Activated CD4-positive, alpha-beta memory T cell treated with anti-CD3 and anti-CD28 coated beads, Interleukin-2, amount 10 ng/mL, durations not matched to agents 7 days and 5 days (primary cell): ENCODE results near the gene NOTCH3. TPM values are rescaled to one million over a fixed set of nuclear protein-coding genes. Genes with fewer than 3 reads are reported as not detected.

Source experiments
- CTCF ChIA-PET: fragments of 350-600 bp; sonication (Branson Sonifier 250); formaldehyde crosslinking; loops from one replicate; lab custom pipeline; 2021; ENCODE audit warnings: antibody characterized with exemption, inconsistent platforms; lab: Charles Lee
- POLR2A ChIA-PET: fragments of 350-600 bp; sonication (Branson Sonifier 250); formaldehyde crosslinking; loops from one replicate; lab custom pipeline; 2021; ENCODE audit warnings: antibody characterized with exemption; lab: Charles Lee
- DNase-seq: peaks from one replicate; pipeline ENCODE4 v3.0.0-alpha.2; 2020
- H3K27ac Mint-ChIP-seq: one replicate; pipeline ENCODE4 v1.8.0; 2021; ENCODE audit warnings: mild to moderate bottlenecking, mixed read lengths
- H3K27me3 Mint-ChIP-seq: one replicate; pipeline ENCODE4 v1.8.0; 2021; ENCODE audit warnings: mixed read lengths
- H3K36me3 Mint-ChIP-seq: one replicate; pipeline ENCODE4 v1.8.0; 2021; ENCODE audit warnings: low read depth, mixed read lengths
- H3K4me1 Mint-ChIP-seq: one replicate; pipeline ENCODE4 v1.8.0; 2021; ENCODE audit warnings: mixed read lengths
- H3K4me3 Mint-ChIP-seq: one replicate; pipeline ENCODE4 v1.8.0; 2021; ENCODE audit warnings: mild to moderate bottlenecking, mixed read lengths
- H3K9me3 Mint-ChIP-seq: one replicate; pipeline ENCODE4 v1.8.0; 2021; ENCODE audit warnings: mixed read lengths
- total RNA-seq, 2 experiments: library from RNA; stranded (reverse); gene quantifications; one replicate each; pipeline ENCODE4 v1.2.3, GENCODE V29; 2021

Gene NOTCH3
- total RNA-seq, 2 experiments from 2014 or later: not detected

DNA sequence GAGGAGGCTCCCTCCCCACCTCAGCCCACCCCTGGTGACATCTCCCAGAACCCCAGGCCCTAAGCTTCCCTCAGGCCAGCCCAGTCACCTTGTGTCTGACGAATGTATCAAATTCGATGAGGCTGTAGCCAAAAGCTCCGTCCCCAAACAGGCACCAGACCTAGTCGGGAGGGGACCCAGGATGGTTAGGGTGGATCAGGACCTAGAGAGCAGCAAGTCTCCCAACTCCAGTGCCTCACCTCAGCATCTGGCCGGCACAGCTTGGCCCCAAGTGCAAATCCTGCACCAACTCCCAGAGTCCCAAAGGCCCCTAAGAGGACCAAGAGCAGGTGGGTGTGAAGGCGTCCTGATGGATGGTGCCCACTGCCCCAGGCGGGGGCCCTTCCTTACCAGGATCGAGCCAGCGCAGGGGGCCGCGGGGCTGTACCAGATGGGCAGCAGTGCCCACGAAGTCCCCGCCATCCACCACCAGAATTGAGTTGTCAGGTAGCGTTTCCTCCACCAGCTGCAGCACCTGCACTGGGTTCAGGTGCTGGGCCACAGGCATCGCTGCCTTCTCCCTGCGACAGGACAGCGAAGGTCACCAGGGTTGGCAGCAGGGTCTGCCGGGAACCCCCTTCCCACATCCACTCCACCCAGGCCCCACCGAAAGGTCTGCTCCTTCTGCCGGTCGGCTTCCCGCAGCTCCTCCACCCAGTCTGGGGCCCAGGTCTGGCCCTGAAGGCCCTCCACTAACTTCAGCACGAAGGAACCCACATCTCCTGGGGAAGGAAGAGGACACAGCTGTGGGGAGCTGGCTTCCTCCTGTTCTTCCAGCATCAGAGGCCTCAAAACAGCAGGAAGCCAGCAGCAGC is 84.8 kb downstream of the NOTCH3 start:
- H3K4me1 Mint-ChIP-seq: no peaks in the 10 kb centered on the region
- POLR2A ChIA-PET: interaction anchor here (1.0 kb wide), 1 partner anchor 10 kb away, joined by 4 read pairs; a partner anchor contains a TSS
- no peak overlapping the region for H3K4me3 Mint-ChIP-seq
- CTCF ChIA-PET: no interaction called here
- DNase-seq: no peak
- no peak overlapping the region for H3K27ac Mint-ChIP-seq
- peaks cover 42% of the 10 kb centered on the region for H3K36me3 Mint-ChIP-seq
- H3K27me3 Mint-ChIP-seq: no peaks in the 10 kb centered on the region
- H3K9me3 Mint-ChIP-seq: no peaks in the 10 kb centered on the region

DNA sequence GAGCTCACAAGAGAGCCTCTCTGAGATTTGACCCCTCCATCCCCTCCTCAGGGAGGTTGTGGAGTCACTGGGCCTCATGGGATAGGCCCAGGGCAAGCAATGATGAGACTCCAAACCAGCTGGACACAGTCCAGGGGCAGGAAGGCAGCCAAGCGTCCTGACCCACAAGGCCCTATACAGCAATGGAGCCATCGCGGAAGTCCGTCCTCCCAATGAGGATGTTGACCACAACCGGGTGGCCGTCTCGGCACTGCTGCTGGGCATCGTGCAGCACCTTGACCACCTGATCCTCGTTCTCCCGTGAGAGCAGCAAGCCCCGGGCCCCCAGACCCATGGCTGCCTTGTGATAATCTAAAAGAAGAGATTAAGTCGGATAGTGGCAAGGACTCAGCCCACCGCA is 85.7 kb downstream of the NOTCH3 start:
- H3K27me3 Mint-ChIP-seq: no peaks in the 10 kb centered on the region
- no peak overlapping the region for H3K4me3 Mint-ChIP-seq
- no peaks in the 10 kb centered on the region for H3K9me3 Mint-ChIP-seq
- no peak overlapping the region for H3K27ac Mint-ChIP-seq
- DNase-seq: no peak
- CTCF ChIA-PET: no interaction called here
- POLR2A ChIA-PET: no interaction called here
- H3K4me1 Mint-ChIP-seq: no peaks in the 10 kb centered on the region
- peaks cover 35% of the 10 kb centered on the region for H3K36me3 Mint-ChIP-seq

DNA sequence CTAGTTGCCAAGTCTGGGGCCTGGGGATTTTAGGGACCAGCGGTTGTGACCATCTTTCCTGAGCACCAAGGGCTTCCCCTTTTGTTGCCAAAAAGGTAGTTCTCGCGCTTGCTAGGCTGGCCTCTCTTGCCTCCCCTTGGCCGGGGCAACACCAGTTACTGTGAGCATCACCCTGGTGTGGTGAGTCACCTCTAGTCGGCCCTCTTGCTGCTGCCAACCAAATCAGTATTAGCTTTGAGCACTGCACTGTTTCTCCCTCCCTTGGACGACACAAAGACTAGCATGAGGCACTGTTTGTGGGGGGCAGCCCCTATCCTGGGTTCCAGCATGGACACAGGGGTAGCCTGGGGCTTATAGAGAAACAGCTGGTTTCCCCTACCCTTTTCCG is 86.6 kb downstream of the NOTCH3 start:
- POLR2A ChIA-PET: interaction anchor here (1.0 kb wide), 1 partner anchor 9 kb away, joined by 3 read pairs; no protein-coding TSS in a partner anchor
- Mint-ChIP-seq H3K27ac (no peak overlapping the region), H3K27me3 (no peaks in the 10 kb centered on the region), H3K36me3 (peaks cover 27% of the 10 kb centered on the region), H3K4me3 (no peak overlapping the region), H3K9me3 (no peaks in the 10 kb centered on the region), H3K4me1 (no peaks in the 10 kb centered on the region)
- CTCF ChIA-PET: no interaction called here
- DNase-seq: no peak

DNA sequence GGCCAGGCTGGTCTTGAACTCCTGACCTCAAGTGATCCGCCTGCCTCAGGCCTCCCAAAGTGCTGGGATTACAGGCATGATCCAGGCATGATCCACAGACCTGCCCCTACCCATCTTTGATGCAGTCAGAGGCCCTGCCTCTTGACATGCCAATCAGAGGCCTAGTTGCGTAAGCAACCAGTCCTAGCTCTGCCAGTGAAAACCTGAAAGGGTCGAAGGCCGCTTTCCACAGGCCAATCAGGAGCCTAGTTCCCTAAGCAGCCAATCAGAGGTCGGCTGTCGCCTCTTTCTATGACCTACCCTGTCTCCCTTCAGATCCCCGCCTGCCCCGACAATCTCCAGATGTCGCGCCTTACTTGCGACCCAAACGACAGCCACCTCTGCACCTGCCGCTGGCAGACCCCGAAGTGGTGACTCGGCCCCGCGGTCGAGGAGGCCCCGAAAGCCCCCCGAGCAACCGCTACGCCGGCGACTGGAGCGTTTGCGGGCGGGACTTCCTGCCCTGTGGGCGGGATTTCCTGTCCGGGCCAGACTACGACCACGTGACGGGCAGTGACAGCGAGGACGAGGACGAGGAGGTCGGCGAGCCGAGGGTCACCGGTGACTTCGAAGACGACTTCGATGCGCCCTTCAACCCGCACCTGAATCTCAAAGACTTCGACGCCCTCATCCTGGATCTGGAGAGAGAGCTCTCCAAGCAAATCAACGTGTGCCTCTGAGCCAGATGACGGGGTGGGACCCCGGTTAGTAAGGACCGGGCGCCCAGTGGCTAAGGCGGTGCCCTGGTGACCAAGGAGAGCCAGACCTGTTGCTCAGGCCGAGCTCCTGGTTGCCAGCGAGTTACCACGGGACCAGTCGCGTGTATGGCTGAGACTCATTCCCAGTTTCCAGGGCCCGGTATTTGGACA is 87.3 kb downstream of the NOTCH3 start:
- ChIA-PET CTCF (interaction anchor here (0.9 to 2.6 kb wide), 2 partner anchors 13 to 20 kb away, joined by 3 to 12 read pairs; no protein-coding TSS in a partner anchor), POLR2A (interaction anchor here (1.0 kb wide), 1 partner anchor 10 kb away, joined by 3 read pairs; no protein-coding TSS in a partner anchor)
- Mint-ChIP-seq H3K36me3 (peaks cover 20% of the 10 kb centered on the region), H3K27me3 (no peaks in the 10 kb centered on the region), H3K4me1 (no peaks in the 10 kb centered on the region), H3K9me3 (no peaks in the 10 kb centered on the region), H3K4me3 (no peak overlapping the region), H3K27ac (no peak overlapping the region)
- no peak for DNase-seq

DNA sequence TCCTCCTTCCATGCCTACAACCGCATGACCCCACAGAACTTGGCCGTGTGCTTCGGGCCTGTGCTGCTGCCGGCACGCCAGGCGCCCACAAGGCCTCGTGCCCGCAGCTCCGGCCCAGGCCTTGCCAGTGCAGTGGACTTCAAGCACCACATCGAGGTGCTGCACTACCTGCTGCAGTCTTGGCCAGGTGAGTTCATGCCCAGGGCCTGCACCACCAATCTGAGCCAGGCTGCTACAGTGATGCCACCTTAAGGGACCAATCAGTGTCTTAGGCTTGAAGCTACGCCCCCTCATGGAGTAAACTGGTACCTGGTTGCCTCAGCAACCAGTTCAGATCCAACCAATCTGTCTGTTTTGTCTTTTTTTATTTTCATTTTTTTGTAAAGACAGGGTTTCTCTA is 88.4 kb downstream of the NOTCH3 start:
- Mint-ChIP-seq H3K4me3 (no peak overlapping the region), H3K36me3 (peaks cover 10% of the 10 kb centered on the region), H3K4me1 (no peaks in the 10 kb centered on the region), H3K27ac (no peak overlapping the region), H3K27me3 (peaks cover 8% of the 10 kb centered on the region), H3K9me3 (no peaks in the 10 kb centered on the region)
- no peak for DNase-seq
- ChIA-PET CTCF (interaction anchor here (0.9 to 2.6 kb wide), 3 partner anchors 12 to 21 kb away, joined by 3 to 12 read pairs (median 4); no protein-coding TSS in a partner anchor), POLR2A (interaction anchor here (0.6 kb wide), 1 partner anchor 13 kb away, joined by 4 read pairs; no protein-coding TSS in a partner anchor)

DNA sequence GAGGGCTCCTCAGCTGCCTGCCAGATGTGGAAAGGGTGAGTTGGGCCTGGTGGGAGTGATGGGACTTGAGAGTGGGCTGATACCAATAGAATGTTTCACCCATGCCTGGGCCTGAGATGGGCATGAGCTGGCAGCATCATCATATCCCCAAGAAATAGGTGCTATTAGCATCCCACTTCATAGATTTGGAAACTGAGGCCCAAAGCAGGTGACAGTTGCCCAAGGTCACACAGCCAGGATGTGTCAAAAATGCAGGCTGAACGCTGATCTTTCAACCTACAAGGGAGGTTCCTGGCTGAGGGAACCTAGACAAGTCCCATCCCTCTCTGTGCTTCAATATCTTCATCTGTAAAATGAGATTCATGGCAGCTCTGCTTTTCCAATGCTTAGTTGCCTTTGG is 89.0 kb downstream of the NOTCH3 start:
- DNase-seq: no peak
- CTCF ChIA-PET: interaction anchor here (1.0 to 2.6 kb wide), 2 partner anchors 11 to 20 kb away, joined by 4 to 12 read pairs; no protein-coding TSS in a partner anchor
- Mint-ChIP-seq H3K27ac (no peak overlapping the region), H3K9me3 (no peaks in the 10 kb centered on the region), H3K4me1 (peaks cover 3% of the 10 kb centered on the region), H3K4me3 (no peak overlapping the region), H3K36me3 (peaks cover 6% of the 10 kb centered on the region), H3K27me3 (peaks cover 11% of the 10 kb centered on the region)
- POLR2A ChIA-PET: interaction anchor here (0.6 kb wide), 1 partner anchor 12 kb away, joined by 4 read pairs; no protein-coding TSS in a partner anchor

DNA sequence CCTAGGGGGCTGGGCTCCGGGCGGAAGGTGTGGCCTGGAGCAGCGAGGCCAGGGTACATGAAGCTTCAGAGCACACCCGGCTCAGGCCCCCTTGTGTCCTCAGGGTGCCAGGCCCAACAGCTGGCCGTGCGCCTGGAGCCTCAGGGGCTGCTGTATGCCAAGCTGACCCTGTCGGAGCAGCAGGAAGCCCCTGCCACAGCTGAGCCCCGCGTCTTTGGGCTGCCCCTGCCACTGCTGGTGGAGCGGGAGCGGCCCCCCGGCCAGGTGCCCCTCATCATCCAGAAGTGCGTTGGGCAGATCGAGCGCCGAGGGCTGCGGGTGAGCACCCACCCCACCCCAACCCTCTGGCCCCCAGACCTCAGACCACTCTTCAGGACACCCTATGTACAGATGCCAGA is 90.4 kb downstream of the NOTCH3 start:
- Mint-ChIP-seq H3K27me3 (peaks cover 22% of the 10 kb centered on the region), H3K4me3 (no peak overlapping the region), H3K4me1 (peaks cover 9% of the 10 kb centered on the region), H3K27ac (no peak overlapping the region), H3K9me3 (no peaks in the 10 kb centered on the region), H3K36me3 (peaks cover 3% of the 10 kb centered on the region)
- DNase-seq: no peak
- CTCF ChIA-PET: no interaction called here
- POLR2A ChIA-PET: no interaction called here

DNA sequence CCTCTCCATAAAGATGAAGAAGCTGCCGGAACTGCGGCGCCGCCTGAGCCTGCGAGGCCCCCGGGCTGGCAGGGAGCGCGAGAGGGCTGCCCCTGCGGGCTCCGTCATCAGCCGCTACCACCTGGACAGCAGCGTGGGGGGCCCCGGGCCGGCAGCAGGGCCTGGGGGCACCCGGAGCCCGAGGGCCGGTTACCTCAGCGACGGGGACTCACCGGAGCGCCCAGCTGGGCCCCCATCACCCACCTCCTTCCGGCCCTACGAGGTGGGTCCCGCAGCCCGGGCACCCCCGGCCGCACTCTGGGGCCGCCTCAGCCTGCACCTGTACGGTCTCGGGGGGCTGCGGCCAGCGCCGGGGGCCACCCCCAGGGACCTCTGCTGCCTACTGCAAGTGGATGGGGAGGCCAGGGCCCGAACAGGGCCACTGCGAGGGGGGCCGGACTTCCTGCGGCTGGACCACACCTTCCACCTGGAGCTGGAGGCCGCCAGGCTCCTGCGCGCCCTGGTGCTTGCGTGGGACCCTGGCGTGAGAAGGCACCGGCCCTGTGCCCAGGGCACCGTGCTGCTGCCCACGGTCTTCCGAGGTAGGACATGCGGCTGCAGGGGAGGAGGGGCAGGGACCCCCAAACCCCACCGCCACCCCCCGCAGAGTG is 90.9 kb downstream of the NOTCH3 start:
- CTCF ChIA-PET: no interaction called here
- Mint-ChIP-seq H3K36me3 (peaks cover 3% of the 10 kb centered on the region), H3K27me3 (peaks cover 22% of the 10 kb centered on the region), H3K27ac (no peak overlapping the region), H3K9me3 (no peaks in the 10 kb centered on the region), H3K4me3 (no peak overlapping the region), H3K4me1 (peaks cover 9% of the 10 kb centered on the region)
- no peak for DNase-seq
- POLR2A ChIA-PET: no interaction called here

Other genes starting within 250 kb of the NOTCH3 start
- gene SLC1A6, start 221.1 kb downstream of the NOTCH3 start, total RNA-seq: not detected
- not detected for gene CASP14, start 151.5 kb downstream of the NOTCH3 start, total RNA-seq
- not detected for gene OR1I1, start 118.8 kb downstream of the NOTCH3 start, total RNA-seq
- not detected for gene SYDE1, start 93.6 kb downstream of the NOTCH3 start, total RNA-seq
- under 1 TPM in 1 of 2 experiments, not detected in 1; 0.20 TPM for gene EPHX3, start 31.5 kb upstream of the NOTCH3 start, total RNA-seq
- 100 to 1,000 TPM; 103 to 110 TPM for gene BRD4, start 131.5 kb upstream of the NOTCH3 start, total RNA-seq
- gene AKAP8, start 178.8 kb upstream of the NOTCH3 start, total RNA-seq: 10 to 100 TPM; 43.8 to 45.9 TPM
- gene AKAP8L, start 218.0 kb upstream of the NOTCH3 start, total RNA-seq: 10 to 100 TPM; 96.3 to 98.2 TPM
- gene WIZ, start 249.0 kb upstream of the NOTCH3 start, total RNA-seq: 10 to 100 TPM; 25.3 to 25.4 TPM